OCI-LY1 (cell line): Measurements from ENCODE around the gene SIRT5.

Experiments
- H2AFZ ChIP-seq: fragments of 200-600 bp; sonication (generic), shearing (Covaris generic); 2 replicates; pipeline ENCODE4 v1.6.0; 2014; ENCODE audit warnings: antibody characterized with exemption, mild to moderate bottlenecking, low read length
- H3F3A ChIP-seq: fragments of 200-600 bp; sonication (generic), shearing (Covaris generic); 2 replicates; pipeline ENCODE4 v1.6.0; 2014; ENCODE audit warnings: mild to moderate bottlenecking, antibody characterized with exemption, low read length, moderate library complexity; ENCODE audit not compliant: insufficient read depth
- H3K27ac ChIP-seq: fragments of 200-600 bp; sonication (generic); 2 replicates; pipeline ENCODE4 v1.5.1; 2014; ENCODE audit warnings: low read length, mixed run types, mild to moderate bottlenecking, low read depth; ENCODE audit not compliant: poor library complexity, severe bottlenecking
- H3K27me3 ChIP-seq: fragments of 200-600 bp; sonication (generic); 2 replicates; pipeline ENCODE4 v1.6.0; 2014; ENCODE audit warnings: antibody characterized with exemption, mild to moderate bottlenecking, low read length, moderate library complexity; ENCODE audit not compliant: insufficient read depth
- H3K36me3 ChIP-seq: fragments of 200-600 bp; sonication (generic); 2 replicates; pipeline ENCODE4 v1.6.1; 2014; ENCODE audit warnings: mild to moderate bottlenecking, antibody characterized with exemption, low read length, moderate library complexity, mixed read lengths; ENCODE audit not compliant: insufficient read depth
- H3K4me1 ChIP-seq: fragments of 200-600 bp; sonication (generic); 2 replicates; pipeline ENCODE4 v1.5.1; 2014; ENCODE audit warnings: mild to moderate bottlenecking, low read length, moderate library complexity; ENCODE audit not compliant: insufficient read depth, severe bottlenecking
- H3K4me2 ChIP-seq: fragments of 200-600 bp; sonication (generic), shearing (Covaris generic); 2 replicates; pipeline ENCODE4 v1.6.1; 2014; ENCODE audit warnings: low read length
- H3K4me3 ChIP-seq: fragments of 200-600 bp; sonication (generic); 2 replicates; pipeline ENCODE4 v1.5.1; 2014; ENCODE audit warnings: low read length, low read depth, mild to moderate bottlenecking, mixed read lengths; ENCODE audit not compliant: poor library complexity, severe bottlenecking
- H3K79me2 ChIP-seq: fragments of 200-600 bp; shearing (Covaris generic); 2 replicates; pipeline ENCODE4 v1.6.1; 2016; ENCODE audit warnings: mixed run types, low read length, mixed read lengths; ENCODE audit not compliant: insufficient read depth
- H3K9ac ChIP-seq: fragments of 200-600 bp; sonication (generic), shearing (Covaris generic); 2 replicates; pipeline ENCODE4 v1.6.1; 2014; ENCODE audit warnings: mild to moderate bottlenecking, low read length, mixed read lengths
- H3K9me2 ChIP-seq: fragments of 200-600 bp; sonication (generic), shearing (Covaris generic); 2 replicates; pipeline ENCODE4 v1.6.1; 2014; ENCODE audit warnings: low read depth, mild to moderate bottlenecking, low read length, mixed read lengths
- H3K9me3 ChIP-seq: fragments of 200-600 bp; shearing (Covaris generic); 2 replicates; pipeline ENCODE4 v1.6.1; 2014; ENCODE audit warnings: low read length, mixed read lengths
- H4K20me1 ChIP-seq: fragments of 200-600 bp; sonication (generic), shearing (Covaris generic); 2 replicates; pipeline ENCODE4 v1.6.0; 2016; ENCODE audit warnings: mild to moderate bottlenecking, low read length; ENCODE audit not compliant: insufficient read depth
- CTCF ChIP-seq: fragments of 200-600 bp; sonication (generic), shearing (Covaris generic); IDR thresholded peaks from 2 replicates; pipeline ENCODE4 v1.5.1; 2017; ENCODE audit warnings: mild to moderate bottlenecking, antibody characterized with exemption, low read length, moderate library complexity, mixed read lengths
- EZH2 ChIP-seq: fragments of 200-600 bp; sonication (generic), shearing (Covaris generic); IDR thresholded peaks from 2 replicates; pipeline ENCODE4 v1.8.0; 2017; ENCODE audit warnings: borderline replicate concordance, mixed run types, mild to moderate bottlenecking, antibody characterized with exemption, low read length, moderate library complexity, mixed read lengths

Gene SIRT5

GRCh38 chr6:13572951-13573654, 1.3 kb upstream of the SIRT5 start:
- peaks cover 17% of the 10 kb centered on the region for H3K4me1 ChIP-seq
- H3K36me3 ChIP-seq = no peaks in the 10 kb centered on the region
- H3K9me3 ChIP-seq = no peaks in the 10 kb centered on the region
- H3K4me2 ChIP-seq = peak overlapping the region; percentile 73
- H3K79me2 ChIP-seq = no peaks in the 10 kb centered on the region
- no peak for TF ChIP-seq EZH2
- no peak for TF ChIP-seq CTCF
- no peaks in the 10 kb centered on the region for H3K9me2 ChIP-seq
- no peaks in the 10 kb centered on the region for H4K20me1 ChIP-seq
- H2AFZ ChIP-seq = no peak overlapping the region
- peak overlapping the region; percentile 85 for H3K4me3 ChIP-seq
- no peaks in the 10 kb centered on the region for H3F3A ChIP-seq
- no peaks in the 10 kb centered on the region for H3K27me3 ChIP-seq
- peak overlapping the region; percentile 74; the same call in 1 of the 2 replicates for H3K9ac ChIP-seq
- H3K27ac ChIP-seq = no peak overlapping the region

DNA sequence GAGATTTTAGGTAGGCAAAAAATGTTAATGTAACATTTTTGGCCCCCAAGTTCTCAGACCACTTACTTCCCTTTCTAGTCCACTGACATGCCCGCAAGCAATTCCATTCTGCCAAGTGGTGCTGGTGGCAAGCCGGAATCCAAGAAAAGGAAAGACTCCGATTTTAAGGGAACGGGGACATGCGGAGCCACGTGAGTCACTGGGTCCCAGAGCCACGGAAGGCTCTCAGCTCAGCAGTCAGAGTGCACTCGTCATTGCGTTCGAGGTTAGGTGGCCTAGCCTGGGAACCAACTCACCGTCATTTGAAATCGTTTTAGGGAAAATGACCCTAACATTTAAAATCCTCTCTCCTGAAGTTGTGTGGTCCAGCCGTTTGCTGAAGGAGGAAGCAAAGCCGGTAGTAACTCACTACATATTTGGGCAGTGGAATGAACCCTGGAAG, 711 bp upstream of the SIRT5 start:
- H2AFZ ChIP-seq = no peak overlapping the region
- H3K4me3 ChIP-seq = peak overlapping the region; percentile 85
- H3K79me2 ChIP-seq = no peaks in the 10 kb centered on the region
- no peaks in the 10 kb centered on the region for H4K20me1 ChIP-seq
- no peaks in the 10 kb centered on the region for H3K9me3 ChIP-seq
- H3K9ac ChIP-seq = peak overlapping the region; percentile 74
- TF ChIP-seq EZH2 (no peak), CTCF (no peak)
- no peaks in the 10 kb centered on the region for H3K9me2 ChIP-seq
- H3K27me3 ChIP-seq = no peaks in the 10 kb centered on the region
- H3K36me3 ChIP-seq = no peaks in the 10 kb centered on the region
- H3K4me1 ChIP-seq = peaks cover 17% of the 10 kb centered on the region
- no peaks in the 10 kb centered on the region for H3F3A ChIP-seq
- peak overlapping the region; percentile 71 for H3K27ac ChIP-seq
- peak overlapping the region; percentile 73 for H3K4me2 ChIP-seq

GRCh38 chr6:13574149-13574570, 241 bp upstream of the SIRT5 start:
- Histone ChIP-seq H3K4me2 (peak overlapping the region; percentile 91), H3K4me3 (peak overlapping the region; percentile 85), H3K79me2 (no peaks in the 10 kb centered on the region), H3K9me3 (no peaks in the 10 kb centered on the region), H3K27me3 (no peaks in the 10 kb centered on the region), H3K9ac (peak overlapping the region; percentile 82), H4K20me1 (no peaks in the 10 kb centered on the region), H3K27ac (peak overlapping the region; percentile 92), H3K9me2 (no peaks in the 10 kb centered on the region), H3K36me3 (no peaks in the 10 kb centered on the region), H3F3A (no peaks in the 10 kb centered on the region), H3K4me1 (peaks cover 17% of the 10 kb centered on the region), H2AFZ (no peak overlapping the region)
- TF ChIP-seq EZH2 (no peak), CTCF (peak; percentile 52)
